SIG-M5 (cell line): ENCODE results near the gene DLG2.

Experiments
- DNase-seq: peaks from one replicate; lab custom pipeline; 2025; lab: John Stamatoyannopoulos, UW

DLG2 gene

GRCh38 chr11:85558411-85558810, 68.7 kb downstream of the DLG2 start:
- DNase-seq = no peak

GRCh38 chr11:85551881-85552280, 75.3 kb downstream of the DLG2 start:
- no peak for DNase-seq

GRCh38 chr11:85541683-85542082, 85.5 kb downstream of the DLG2 start:
- no peak for DNase-seq

- no peak for DNase-seq
Observed at GRCh38 chr11:85540635-85541205, 86.4 kb downstream of the DLG2 start.

GRCh38 chr11:85540181-85540580, 87.0 kb downstream of the DLG2 start:
- no peak for DNase-seq

- DNase-seq = no peak
Observed at GRCh38 chr11:85539740-85540139, 87.4 kb downstream of the DLG2 start.

GRCh38 chr11:85539029-85539689, 88.0 kb downstream of the DLG2 start:
- DNase-seq = no peak

- no peak for DNase-seq
Observed at GRCh38 chr11:85536438-85536837, 90.7 kb downstream of the DLG2 start.

- no peak for DNase-seq
Observed at GRCh38 chr11:85534806-85535205, 92.3 kb downstream of the DLG2 start.

- DNase-seq = no peak
Observed at GRCh38 chr11:85531191-85531897, 95.8 kb downstream of the DLG2 start.

GRCh38 chr11:85530634-85531033, 96.5 kb downstream of the DLG2 start:
- no peak for DNase-seq

GRCh38 chr11:85526564-85526963, 100.6 kb downstream of the DLG2 start:
- no peak for DNase-seq

- no peak for DNase-seq
Observed at GRCh38 chr11:85525686-85526085, 101.5 kb downstream of the DLG2 start.

GRCh38 chr11:85517272-85517671, 109.9 kb downstream of the DLG2 start:
- DNase-seq = no peak

- no peak for DNase-seq
Observed at GRCh38 chr11:85495918-85496317, 131.2 kb downstream of the DLG2 start.

- no peak for DNase-seq
Observed at GRCh38 chr11:85494396-85494795, 132.7 kb downstream of the DLG2 start.

GRCh38 chr11:85485902-85486301, 141.2 kb downstream of the DLG2 start:
- no peak for DNase-seq

- no peak for DNase-seq
Observed at GRCh38 chr11:85483861-85484260, 143.3 kb downstream of the DLG2 start.

- DNase-seq = no peak
Observed at GRCh38 chr11:85481862-85482261, 145.3 kb downstream of the DLG2 start.

GRCh38 chr11:85475660-85476517, 151.3 kb downstream of the DLG2 start:
- no peak for DNase-seq

- no peak for DNase-seq
Observed at GRCh38 chr11:85472953-85473352, 154.2 kb downstream of the DLG2 start.

GRCh38 chr11:85464283-85464682, 162.9 kb downstream of the DLG2 start:
- DNase-seq = no peak

- no peak for DNase-seq
Observed at GRCh38 chr11:85459304-85459703, 167.8 kb downstream of the DLG2 start.
